WTC11 (cell line): ENCODE results near the gene DCP1A. TPM values are rescaled to one million over a fixed set of nuclear protein-coding genes. Genes with fewer than 3 reads are reported as not detected.

Experiments
- ATAC-seq: fragments of 200-7000 bp; cut with Tn5 transposase; 2 replicates; pipeline ENCODE4 v1.10.0; 2021; ENCODE audit warnings: mild to moderate bottlenecking, moderate library complexity
- CTCF ChIA-PET: fragments of 300-600 bp; sonication (Branson Sonifier 250); formaldehyde crosslinking; loops from one replicate; lab custom pipeline; 2021; ENCODE audit warnings: antibody characterized with exemption; lab: Charles Lee
- POLR2A ChIA-PET: fragments of 350-600 bp; sonication (Branson Sonifier 250); formaldehyde crosslinking; loops from one replicate; lab custom pipeline; 2021; ENCODE audit warnings: antibody characterized with exemption; lab: Charles Lee
- DNase-seq: peaks from one replicate; pipeline ENCODE4 v3.0.0; 2021; ENCODE audit warnings: low spot score
- H3K27ac Mint-ChIP-seq: 2 replicates; pipeline ENCODE4 v1.8.0; 2021; ENCODE audit warnings: mixed read lengths
- H3K27me3 Mint-ChIP-seq: 2 replicates; pipeline ENCODE4 v1.8.0; 2021; ENCODE audit warnings: low read depth, mild to moderate bottlenecking, moderate library complexity, mixed read lengths
- H3K36me3 Mint-ChIP-seq: 2 replicates; pipeline ENCODE4 v1.8.0; 2021; ENCODE audit warnings: mixed read lengths
- H3K4me1 Mint-ChIP-seq: 2 replicates; pipeline ENCODE4 v1.8.0; 2022; ENCODE audit warnings: mixed read lengths
- H3K4me3 Mint-ChIP-seq: 2 replicates; pipeline ENCODE4 v1.8.0; 2021; ENCODE audit warnings: mild to moderate bottlenecking, moderate library complexity, mixed read lengths
- H3K9me3 Mint-ChIP-seq: 2 replicates; pipeline ENCODE4 v1.8.0; 2021; ENCODE audit warnings: mixed read lengths
- AFF4 ChIP-seq: sonication (generic); formaldehyde crosslinking; IDR thresholded peaks from 2 replicates; pipeline ENCODE4 v1.8.1; 2023; ENCODE audit warnings: mild to moderate bottlenecking, missing genetic modification reagents, borderline replicate concordance
- ATF6 ChIP-seq: sonication (generic); formaldehyde crosslinking; IDR thresholded peaks from 2 replicates; pipeline ENCODE4 v1.8.1; 2023; ENCODE audit warnings: mild to moderate bottlenecking, missing genetic modification reagents
- CDX4 ChIP-seq: fragments of 250-450 bp; sonication (Bioruptor Pico); IDR thresholded peaks from 2 replicates; pipeline ENCODE4 v1.9.0; 2021; ENCODE audit warnings: moderate library complexity, mild to moderate bottlenecking, inconsistent platforms, borderline replicate concordance
- FOXJ3 ChIP-seq: sonication (generic); formaldehyde crosslinking; IDR thresholded peaks from 2 replicates; pipeline ENCODE4 v1.9.0; 2021; ENCODE audit warnings: missing genetic modification reagents, mild to moderate bottlenecking, borderline replicate concordance
- FOXP1 ChIP-seq: sonication (generic); formaldehyde crosslinking; IDR thresholded peaks from 2 replicates; pipeline ENCODE4 v1.8.0; 2022; ENCODE audit warnings: missing genetic modification reagents, mild to moderate bottlenecking, moderate library complexity, borderline replicate concordance
- GRHL2 ChIP-seq: fragments of 250-450 bp; sonication (Bioruptor Pico); IDR thresholded peaks from 2 replicates; pipeline ENCODE4 v1.8.0; 2022; ENCODE audit warnings: mild to moderate bottlenecking, moderate library complexity; ENCODE audit not compliant: insufficient replicate concordance, severe bottlenecking
- NR1H2 ChIP-seq: sonication (generic); formaldehyde crosslinking; IDR thresholded peaks from 2 replicates; pipeline ENCODE4 v1.9.0; 2021; ENCODE audit warnings: mild to moderate bottlenecking, moderate library complexity, missing genetic modification reagents
- ZBTB43 ChIP-seq: sonication (generic); formaldehyde crosslinking; IDR thresholded peaks from 2 replicates; pipeline ENCODE4 v1.8.1; 2023; ENCODE audit warnings: mild to moderate bottlenecking, missing genetic modification reagents
- ZMAT4 ChIP-seq: fragments of 250-450 bp; sonication (Bioruptor Pico); IDR thresholded peaks from 2 replicates; pipeline ENCODE4 v1.9.0; 2021; ENCODE audit warnings: mild to moderate bottlenecking
- ZNF121 ChIP-seq: sonication (generic); formaldehyde crosslinking; IDR thresholded peaks from 2 replicates; pipeline ENCODE4 v1.8.0; 2023; ENCODE audit warnings: missing genetic modification reagents
- total RNA-seq: library from RNA; stranded (reverse); gene quantifications from 3 replicates; pipeline ENCODE4 v1.2.3, GENCODE V29; 2021
- TF ChIP-seq, protein P1 (sequence below): sonication (generic); formaldehyde crosslinking; conservative IDR thresholded peaks from 2 replicates; pipeline ENCODE4 v1.8.1; 2022; ENCODE audit warnings: mild to moderate bottlenecking, missing genetic modification reagents
- TF ChIP-seq, protein P2 (sequence below): sonication (generic); formaldehyde crosslinking; IDR thresholded peaks from 2 replicates; pipeline ENCODE4 v1.8.0; 2023; ENCODE audit warnings: missing genetic modification reagents, mild to moderate bottlenecking, borderline replicate concordance
- TF ChIP-seq, protein P3 (sequence below): sonication (generic); formaldehyde crosslinking; IDR thresholded peaks from 2 replicates; pipeline ENCODE4 v1.8.0; 2023; ENCODE audit warnings: mild to moderate bottlenecking, missing genetic modification reagents
- TF ChIP-seq, protein P4 (sequence below): fragments of 250-450 bp; sonication (Bioruptor Pico); conservative IDR thresholded peaks from 2 replicates; pipeline ENCODE4 v1.9.0; 2021; ENCODE audit warnings: mild to moderate bottlenecking

The DCP1A gene
- total RNA-seq, 1 experiment from 2014 or later, result 19.1 TPM

DNA sequence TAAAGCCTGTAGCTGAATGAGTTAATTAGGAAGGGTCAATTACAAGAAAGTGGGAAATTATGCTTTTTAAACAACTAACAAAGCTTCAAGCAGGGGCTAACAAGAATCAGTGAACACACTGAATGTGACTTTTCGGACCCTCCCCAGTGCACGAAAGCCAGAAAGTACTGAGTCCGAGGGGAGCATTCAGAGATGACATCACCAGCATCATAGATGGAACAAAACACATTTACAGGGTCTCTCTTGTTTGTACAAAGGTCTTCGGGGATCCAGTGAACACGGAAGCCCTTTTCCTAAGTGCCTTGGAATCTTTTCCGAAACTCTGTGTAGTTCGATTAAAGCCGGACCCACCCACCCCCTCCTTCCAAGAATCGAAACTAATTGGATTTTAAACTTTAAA lies 829 bp downstream of the DCP1A start:
- Mint-ChIP-seq H3K4me1 (peaks cover 15% of the 10 kb centered on the region), H3K27me3 (no peaks in the 10 kb centered on the region), H3K9me3 (no peaks in the 10 kb centered on the region), H3K4me3 (peak overlapping the region; percentile 98), H3K27ac (peak overlapping the region; percentile 87), H3K36me3 (peaks cover 18% of the 10 kb centered on the region)
- ChIA-PET CTCF (no interaction called here), POLR2A (no interaction called here)
- TF ChIP-seq, protein P1, sequence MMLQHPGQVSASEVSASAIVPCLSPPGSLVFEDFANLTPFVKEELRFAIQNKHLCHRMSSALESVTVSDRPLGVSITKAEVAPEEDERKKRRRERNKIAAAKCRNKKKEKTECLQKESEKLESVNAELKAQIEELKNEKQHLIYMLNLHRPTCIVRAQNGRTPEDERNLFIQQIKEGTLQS (CRISPR knock-in tag), result no peak
- TF ChIP-seq GRHL2 (CRISPR knock-in tag), result no peak
- TF ChIP-seq ZMAT4 (CRISPR knock-in tag), result no peak
- TF ChIP-seq NR1H2 (CRISPR knock-in tag), result no peak
- TF ChIP-seq FOXP1 (CRISPR knock-in tag), result no peak
- TF ChIP-seq AFF4 (CRISPR knock-in tag), result no peak
- TF ChIP-seq ZBTB43 (CRISPR knock-in tag), result no peak
- no peak for TF ChIP-seq ATF6 (CRISPR knock-in tag)
- no peak for TF ChIP-seq CDX4 (CRISPR knock-in tag)
- TF ChIP-seq, protein P2, sequence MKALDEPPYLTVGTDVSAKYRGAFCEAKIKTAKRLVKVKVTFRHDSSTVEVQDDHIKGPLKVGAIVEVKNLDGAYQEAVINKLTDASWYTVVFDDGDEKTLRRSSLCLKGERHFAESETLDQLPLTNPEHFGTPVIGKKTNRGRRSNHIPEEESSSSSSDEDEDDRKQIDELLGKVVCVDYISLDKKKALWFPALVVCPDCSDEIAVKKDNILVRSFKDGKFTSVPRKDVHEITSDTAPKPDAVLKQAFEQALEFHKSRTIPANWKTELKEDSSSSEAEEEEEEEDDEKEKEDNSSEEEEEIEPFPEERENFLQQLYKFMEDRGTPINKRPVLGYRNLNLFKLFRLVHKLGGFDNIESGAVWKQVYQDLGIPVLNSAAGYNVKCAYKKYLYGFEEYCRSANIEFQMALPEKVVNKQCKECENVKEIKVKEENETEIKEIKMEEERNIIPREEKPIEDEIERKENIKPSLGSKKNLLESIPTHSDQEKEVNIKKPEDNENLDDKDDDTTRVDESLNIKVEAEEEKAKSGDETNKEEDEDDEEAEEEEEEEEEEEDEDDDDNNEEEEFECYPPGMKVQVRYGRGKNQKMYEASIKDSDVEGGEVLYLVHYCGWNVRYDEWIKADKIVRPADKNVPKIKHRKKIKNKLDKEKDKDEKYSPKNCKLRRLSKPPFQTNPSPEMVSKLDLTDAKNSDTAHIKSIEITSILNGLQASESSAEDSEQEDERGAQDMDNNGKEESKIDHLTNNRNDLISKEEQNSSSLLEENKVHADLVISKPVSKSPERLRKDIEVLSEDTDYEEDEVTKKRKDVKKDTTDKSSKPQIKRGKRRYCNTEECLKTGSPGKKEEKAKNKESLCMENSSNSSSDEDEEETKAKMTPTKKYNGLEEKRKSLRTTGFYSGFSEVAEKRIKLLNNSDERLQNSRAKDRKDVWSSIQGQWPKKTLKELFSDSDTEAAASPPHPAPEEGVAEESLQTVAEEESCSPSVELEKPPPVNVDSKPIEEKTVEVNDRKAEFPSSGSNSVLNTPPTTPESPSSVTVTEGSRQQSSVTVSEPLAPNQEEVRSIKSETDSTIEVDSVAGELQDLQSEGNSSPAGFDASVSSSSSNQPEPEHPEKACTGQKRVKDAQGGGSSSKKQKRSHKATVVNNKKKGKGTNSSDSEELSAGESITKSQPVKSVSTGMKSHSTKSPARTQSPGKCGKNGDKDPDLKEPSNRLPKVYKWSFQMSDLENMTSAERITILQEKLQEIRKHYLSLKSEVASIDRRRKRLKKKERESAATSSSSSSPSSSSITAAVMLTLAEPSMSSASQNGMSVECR (CRISPR knock-in tag), result no peak
- TF ChIP-seq FOXJ3 (CRISPR knock-in tag), result no peak
- TF ChIP-seq, protein P3, sequence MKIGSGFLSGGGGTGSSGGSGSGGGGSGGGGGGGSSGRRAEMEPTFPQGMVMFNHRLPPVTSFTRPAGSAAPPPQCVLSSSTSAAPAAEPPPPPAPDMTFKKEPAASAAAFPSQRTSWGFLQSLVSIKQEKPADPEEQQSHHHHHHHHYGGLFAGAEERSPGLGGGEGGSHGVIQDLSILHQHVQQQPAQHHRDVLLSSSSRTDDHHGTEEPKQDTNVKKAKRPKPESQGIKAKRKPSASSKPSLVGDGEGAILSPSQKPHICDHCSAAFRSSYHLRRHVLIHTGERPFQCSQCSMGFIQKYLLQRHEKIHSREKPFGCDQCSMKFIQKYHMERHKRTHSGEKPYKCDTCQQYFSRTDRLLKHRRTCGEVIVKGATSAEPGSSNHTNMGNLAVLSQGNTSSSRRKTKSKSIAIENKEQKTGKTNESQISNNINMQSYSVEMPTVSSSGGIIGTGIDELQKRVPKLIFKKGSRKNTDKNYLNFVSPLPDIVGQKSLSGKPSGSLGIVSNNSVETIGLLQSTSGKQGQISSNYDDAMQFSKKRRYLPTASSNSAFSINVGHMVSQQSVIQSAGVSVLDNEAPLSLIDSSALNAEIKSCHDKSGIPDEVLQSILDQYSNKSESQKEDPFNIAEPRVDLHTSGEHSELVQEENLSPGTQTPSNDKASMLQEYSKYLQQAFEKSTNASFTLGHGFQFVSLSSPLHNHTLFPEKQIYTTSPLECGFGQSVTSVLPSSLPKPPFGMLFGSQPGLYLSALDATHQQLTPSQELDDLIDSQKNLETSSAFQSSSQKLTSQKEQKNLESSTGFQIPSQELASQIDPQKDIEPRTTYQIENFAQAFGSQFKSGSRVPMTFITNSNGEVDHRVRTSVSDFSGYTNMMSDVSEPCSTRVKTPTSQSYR (CRISPR knock-in tag), result no peak
- TF ChIP-seq ZNF121 (CRISPR knock-in tag), result no peak
- TF ChIP-seq, protein P4, sequence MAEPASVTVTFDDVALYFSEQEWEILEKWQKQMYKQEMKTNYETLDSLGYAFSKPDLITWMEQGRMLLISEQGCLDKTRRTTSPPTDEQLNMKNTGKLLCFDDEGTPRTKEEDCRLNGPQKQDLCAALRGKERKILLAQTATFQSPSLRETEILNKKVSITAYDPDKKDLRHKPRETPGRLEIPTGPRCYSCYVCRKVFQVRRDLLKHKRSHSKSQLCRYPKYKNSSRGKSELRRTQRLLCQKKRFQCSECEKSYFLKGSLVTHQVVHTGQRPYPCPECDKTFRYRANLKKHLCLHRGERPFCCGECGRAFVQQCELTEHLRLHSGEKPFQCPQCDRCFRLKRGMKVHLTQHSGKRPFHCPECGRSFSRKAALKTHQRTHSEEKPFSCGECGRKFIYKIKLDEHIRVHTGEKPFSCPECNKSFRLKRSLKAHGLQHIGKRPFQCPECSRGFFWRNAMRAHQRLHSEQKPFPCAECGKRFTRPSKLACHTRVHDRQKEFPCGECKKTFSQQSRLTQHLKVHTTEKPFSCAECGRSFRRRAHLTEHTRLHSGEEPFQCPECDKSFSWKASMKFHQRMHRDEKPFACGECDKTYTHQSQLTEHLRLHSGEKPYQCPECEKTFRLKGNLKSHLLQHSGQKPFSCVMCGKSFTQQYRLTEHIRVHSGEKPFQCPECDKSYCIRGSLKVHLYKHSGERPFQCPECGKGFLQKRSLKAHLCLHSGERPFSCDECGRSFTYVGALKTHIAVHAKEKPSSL (CRISPR knock-in tag), result no peak
- DNase-seq (no peak), ATAC-seq (no peak)
